ENCODE data around the gene MCM9.

DNA sequence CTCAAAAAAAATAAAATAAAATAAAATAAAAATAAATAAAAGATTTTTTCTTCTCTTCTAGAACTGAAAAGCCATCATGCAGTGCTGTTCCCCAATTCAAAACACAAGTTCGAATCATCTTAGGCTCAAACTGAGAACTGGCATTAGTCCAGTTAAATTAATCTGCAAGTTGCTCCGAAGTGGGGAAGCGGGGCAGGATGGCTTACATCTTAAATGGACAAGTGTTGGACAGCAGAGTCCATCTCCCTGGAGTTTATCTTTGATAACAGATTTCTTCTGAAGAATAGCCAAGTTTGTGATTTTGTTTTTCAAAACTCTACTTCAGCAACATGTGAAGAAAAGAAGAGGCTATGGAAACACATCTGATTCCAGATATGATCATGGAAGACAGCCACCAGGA, 152.3 kb downstream of the MCM9 start:
- TF ChIP-seq ZNF274 (IDR thresholded peaks at IDR 0.05; ENCODE audit: low read depth, low read length) (no peak), YY1 (IDR thresholded peaks at IDR 0.05; ENCODE audit: insufficient read depth, insufficient read length) (no peak)
